Endometrial microvascular endothelial cells (primary cell): ENCODE data around the gene RALGAPB. TPM values are rescaled to one million over a fixed set of nuclear protein-coding genes. Genes with fewer than 3 reads are reported as not detected.
"Not testable (repeated sequence)": the region's sequence is repeated elsewhere in the genome, so short reads cannot be mapped to it uniquely, and the experiment has no call there.

Experiments
- in situ Hi-C: cut with HindIII; loops from 2 replicates; pipeline ENCODE4 v1.10.0; 2017; ENCODE audit warnings: low sequenced_read_pairs, low pct_unique_long_range_greater_than_20kb; ENCODE audit errors: inconsistent ontology term
- total RNA-seq: library from RNA; depleted of rRNA; stranded (reverse); fragments of >200 nt; gene quantifications from one replicate; pipeline ENCODE4 v1.2.3, GENCODE V29; 2015; ENCODE audit errors: inconsistent ontology term

Gene RALGAPB
- total RNA-seq, 1 donor from 2014 or later = 24.3 TPM

DNA sequence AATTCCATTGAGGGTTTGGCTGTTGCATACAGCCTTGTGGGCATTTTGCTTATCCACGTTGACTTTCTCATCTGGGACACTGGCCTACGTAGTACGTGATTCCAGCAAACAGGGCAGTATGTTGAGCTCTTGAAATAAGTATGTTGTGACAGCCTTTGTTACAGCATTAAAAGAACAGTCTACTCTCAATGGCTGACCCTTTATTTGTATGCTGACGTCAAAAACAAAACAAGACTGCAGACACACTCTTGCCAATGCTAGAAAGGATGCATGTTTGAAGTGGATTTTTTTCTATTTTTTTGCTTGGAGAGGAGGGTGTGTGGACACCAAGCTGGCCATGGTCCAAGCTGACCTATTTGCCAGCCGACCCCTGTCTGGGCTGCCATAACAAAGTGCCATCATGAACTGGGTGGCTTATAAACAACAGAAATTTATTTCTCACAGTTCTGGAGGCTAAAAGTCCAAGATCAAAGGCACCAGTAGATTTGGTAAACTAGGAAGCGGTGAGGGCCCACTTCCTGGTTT, 26.7 kb upstream of the RALGAPB start:
- in situ Hi-C loops = no loop called here

DNA sequence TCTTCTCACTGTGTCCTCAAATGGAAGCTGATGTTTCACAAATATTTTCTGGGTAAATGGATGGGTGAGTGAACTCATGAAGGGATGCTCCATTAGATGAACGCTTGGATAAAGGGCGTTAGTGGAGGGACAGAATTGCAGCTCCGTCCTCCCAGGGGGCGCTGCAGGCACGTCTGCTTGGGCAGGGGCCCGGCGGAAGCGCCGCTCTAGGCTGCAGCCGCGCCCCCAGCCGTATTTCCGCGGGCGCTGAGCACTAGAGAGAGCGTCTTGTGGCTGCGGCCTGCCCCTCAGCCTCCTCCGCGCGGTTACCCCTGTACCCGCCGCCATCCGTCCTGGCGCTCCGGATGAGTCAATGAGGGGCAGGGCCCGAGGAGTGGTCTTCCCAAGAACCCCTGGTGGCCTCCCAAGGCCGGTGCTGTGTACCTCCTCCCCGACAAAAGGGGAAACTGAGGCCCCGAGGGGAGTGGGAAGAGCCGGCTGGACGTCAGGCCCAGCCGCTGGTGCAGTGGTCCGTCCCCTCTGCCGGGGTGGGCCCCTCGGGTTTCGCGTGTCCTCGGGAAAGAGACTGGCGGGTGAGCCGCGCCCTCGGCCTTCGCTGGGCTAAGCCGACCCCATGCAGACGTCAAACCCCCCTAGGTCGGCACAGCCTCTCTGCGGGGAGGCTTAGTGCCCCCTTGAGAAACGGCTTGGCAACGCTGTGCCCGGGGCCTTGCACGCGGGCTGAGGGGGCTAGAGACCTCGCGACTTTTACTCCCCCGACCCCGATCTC, 26.0 kb upstream of the RALGAPB start:
- in situ Hi-C loops = no loop called here

DNA sequence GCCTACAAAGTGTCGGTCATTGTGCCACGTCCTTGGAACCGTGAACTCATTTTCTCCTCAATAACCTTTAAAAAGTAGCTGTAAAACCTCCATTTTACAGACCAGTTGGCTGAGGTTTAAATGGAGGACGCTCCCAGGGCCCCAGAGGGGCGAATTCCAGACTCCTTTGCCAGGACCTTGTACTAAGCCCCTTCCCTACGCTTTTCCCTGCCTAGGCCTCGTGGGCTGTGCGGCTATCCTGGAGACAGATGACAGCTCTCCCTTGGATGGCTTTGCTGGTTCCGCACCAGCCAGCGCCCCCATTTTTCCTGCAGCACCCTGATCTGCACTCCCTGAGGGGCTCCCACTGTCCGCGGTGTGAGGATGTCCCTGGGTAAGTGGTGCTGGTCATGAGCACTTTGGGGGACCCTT, 25.4 kb upstream of the RALGAPB start:
- in situ Hi-C loops = no loop called here

- in situ Hi-C loops = no loop called here
Measured at GRCh38 chr20:38447931-38448675, 24.5 kb upstream of the RALGAPB start.

DNA sequence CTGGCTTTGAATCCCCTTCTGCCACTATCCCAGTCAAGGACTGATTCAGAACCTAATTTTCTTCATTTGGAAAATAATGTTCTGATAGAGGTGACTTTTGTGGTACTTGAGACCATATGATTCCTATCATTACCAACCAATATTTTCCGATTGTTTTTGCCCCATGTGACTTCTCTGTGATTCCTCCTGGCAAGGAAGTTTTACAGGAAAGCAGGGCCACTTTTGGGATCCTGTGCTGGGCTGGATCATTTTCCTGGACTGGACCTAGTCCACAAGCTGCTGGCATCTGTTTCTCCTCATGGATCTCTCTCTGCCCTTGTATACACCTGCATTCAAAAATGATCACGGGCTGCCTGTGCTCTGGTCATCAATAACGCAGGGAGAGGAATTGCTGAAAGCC, 23.6 kb upstream of the RALGAPB start:
- in situ Hi-C loops = no loop called here

DNA sequence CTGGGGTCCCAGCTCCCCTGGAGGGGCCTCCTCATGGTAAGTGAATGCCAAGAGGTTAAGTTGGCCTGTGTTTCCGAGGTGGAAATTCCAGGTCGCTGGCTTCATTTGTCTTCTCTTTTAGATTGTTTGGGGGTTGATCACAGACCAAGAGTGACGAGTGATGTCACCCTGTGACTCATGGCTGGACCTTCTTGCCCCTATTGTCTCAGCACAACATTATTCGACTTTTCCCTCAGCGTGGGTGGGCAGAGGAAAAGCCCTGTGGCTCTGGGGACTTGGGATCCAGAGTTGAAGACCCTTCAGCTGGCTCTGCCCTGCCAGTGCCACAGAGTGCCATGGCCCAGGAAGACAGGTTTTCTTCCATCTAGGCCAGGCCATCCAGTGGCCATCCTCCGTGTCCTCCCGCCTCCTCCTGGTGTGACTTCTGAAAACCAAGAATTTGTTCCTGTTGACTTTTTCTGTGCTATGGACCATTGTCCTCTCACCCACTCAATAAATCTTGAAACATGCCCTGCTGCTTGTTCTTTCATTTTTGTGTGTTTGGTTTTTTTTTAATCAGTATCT, 22.1 kb upstream of the RALGAPB start:
- in situ Hi-C loops = no loop called here

DNA sequence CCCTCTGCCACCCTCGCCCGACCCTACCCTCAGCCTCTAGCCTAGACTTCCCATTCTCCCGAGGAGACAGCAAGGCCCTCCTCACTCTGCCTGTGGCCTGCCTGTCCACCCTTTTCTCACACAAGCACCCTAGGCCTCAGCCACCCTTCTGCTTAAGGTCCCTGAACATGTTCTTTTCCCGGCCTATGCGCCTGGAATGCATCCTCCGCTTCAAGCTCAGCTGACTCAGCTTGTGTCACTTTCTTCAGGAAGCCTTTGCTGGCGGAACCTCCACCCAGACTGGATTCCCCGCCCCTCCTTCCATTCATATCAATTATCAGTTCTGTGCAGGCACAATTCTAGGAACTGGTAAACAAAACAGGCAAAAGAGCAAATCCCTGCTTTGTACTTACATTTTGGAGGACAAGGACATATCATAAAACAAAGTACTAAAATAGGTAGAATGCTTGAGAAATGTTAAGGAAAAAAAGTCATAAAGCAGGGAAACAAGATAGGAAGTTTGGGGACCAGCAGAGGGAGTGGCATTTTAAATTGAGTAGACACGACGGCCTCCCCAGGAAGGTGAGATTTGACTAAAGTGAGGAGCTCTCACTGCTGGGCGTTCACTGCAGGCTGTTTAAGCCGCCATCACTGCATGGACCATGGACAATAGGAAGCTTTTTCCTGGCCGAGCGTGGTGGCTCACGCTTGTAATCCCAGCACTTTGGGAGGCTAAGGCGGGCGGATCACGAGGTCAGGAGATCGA, 19.6 kb upstream of the RALGAPB start:
- in situ Hi-C loops = no loop called here

DNA sequence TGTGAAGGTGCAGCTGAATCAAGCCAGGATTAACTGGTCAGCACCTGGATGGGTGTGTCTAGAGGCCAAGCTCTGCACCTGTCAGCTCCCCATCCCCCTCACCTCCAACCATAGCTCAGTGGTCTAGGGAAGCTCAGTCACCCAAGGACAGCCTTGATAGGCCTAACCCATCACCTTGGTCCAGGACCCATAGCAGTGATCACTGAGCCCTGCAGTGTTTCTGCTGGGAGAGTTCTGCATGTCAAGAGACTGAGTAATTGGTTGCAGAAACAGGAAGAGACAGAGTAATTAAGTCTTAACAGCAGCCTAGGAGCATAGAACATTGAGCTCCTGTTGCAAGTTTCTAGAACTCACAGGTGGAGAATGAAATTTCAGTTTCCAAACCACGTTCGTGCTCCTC, 18.7 kb upstream of the RALGAPB start:
- in situ Hi-C loops = no loop called here

DNA sequence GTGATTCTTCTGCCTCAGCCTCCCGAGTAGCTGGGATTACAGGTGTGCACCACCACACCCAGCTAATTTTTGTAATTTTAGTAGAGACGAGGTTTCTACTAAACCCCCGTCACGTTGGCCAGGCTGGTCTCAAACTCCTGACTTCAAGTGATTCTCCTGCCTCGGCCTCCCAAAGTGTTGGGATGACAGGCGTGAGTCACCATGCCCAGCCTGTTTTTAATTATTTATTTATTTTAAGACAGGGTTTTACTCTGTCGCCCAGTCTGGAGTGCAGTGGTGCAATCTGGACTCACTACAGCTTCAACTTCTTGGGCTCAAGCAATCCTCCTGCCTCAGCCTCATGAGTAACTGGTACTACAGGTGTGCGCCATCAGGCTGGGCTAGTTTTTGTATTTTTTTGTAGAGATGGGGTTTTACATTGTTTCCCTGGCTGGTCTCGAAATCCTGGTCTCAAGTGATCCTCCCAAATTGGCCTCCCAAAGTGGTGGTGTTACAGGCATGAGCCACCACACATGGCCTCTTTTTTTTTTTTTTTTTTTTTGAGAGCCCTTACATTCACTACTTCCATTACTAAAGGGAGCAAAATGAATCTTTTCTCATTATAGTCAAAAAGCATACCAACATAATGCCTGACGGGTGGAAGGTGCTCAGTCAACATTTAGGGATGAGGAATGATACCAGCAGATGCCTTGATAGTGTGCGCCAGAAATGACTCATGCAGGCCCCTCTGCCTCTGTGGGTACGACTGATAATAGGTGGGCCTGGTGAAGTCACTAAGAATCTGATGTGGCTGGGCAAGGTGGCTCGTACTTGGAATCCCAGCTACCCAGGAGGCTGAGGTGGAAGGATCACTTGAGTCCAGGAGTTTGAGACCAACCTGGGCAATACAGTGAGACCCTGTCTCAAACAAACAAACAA, 17.8 kb upstream of the RALGAPB start:
- in situ Hi-C loops = no loop called here

- in situ Hi-C loops = no loop called here
Measured at GRCh38 chr20:38458314-38458713, 14.3 kb upstream of the RALGAPB start.

DNA sequence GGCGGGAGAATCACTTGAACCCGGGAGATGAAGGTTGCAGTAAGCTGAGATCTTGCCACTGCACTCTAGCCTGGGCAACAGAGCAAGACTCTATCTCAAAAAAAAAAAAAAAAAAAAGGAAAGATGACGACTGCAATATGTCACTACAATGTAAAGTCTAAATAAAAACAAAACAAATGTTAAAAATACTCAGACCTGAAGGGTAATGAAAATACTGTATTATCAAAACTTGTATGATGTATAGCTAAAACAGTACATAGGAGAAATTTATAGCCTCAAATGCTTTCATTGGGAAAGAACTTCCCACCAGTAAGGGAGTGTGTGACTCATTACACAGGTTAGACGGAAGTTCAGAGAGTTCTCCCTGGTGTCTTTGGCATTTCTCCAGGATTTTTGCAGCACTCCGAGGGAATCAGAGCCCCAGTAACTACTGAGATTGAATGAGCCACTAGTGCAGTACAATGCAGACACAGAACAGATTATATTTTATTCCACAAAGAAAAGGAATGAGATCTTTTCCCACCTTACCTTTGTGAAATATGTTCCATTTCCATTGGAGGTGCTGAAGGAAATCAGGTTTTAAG, 12.5 kb upstream of the RALGAPB start:
- in situ Hi-C loops = no loop called here

DNA sequence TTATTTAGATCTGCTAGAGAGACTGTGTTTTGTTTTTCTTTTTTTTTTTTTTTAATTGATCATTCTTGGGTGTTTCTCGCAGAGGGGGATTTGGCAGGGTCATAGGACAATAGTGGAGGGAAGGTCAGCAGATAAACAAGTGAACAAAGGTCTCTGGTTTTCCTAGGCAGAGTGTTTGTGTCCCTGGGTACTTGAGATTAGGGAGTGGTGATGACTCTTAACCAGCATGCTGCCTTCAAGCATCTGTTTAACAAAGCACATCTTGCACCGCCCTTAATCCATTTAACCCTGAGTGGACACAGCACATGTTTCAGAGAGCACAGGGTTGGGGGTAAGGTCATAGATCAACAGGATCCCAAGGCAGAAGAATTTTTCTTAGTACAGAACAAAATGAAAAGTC, 12.0 kb upstream of the RALGAPB start:
- in situ Hi-C loops = not testable (repeated sequence)

GRCh38 chr20:38461167-38461566, 11.5 kb upstream of the RALGAPB start:
- in situ Hi-C loops = not testable (repeated sequence)

DNA sequence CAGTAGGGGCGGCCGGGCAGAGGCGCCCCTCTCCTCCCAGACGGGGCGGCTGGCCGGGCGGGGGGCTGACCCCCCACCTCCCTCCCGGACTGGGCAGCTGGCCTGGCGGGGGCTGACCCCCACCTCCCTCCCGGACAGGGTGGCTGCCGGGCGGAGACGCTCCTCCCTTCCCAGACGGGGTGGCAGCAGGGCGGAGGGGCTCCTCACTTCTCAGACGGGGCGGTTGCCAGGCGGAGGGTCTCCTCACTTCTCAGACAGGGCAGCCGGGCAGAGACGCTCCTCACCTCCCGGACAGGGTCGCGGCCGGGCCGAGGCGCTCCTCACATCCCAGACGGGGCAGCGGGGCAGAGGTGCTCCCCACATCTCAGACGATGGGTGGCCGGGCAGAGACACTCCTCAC, 11.1 kb upstream of the RALGAPB start:
- in situ Hi-C loops = not testable (repeated sequence)

- in situ Hi-C loops = no loop called here
Measured at GRCh38 chr20:38466171-38466570, 6.5 kb upstream of the RALGAPB start.

- in situ Hi-C loops = no loop called here
Measured at GRCh38 chr20:38466983-38467382, 5.7 kb upstream of the RALGAPB start.

GRCh38 chr20:38471245-38471644, 1.4 kb upstream of the RALGAPB start:
- in situ Hi-C loops = no loop called here

- in situ Hi-C loops = no loop called here
Measured at GRCh38 chr20:38471987-38472512, 593 bp upstream of the RALGAPB start.
